ENCODE data around the gene BEAN1.

The BEAN1 gene, protein sequence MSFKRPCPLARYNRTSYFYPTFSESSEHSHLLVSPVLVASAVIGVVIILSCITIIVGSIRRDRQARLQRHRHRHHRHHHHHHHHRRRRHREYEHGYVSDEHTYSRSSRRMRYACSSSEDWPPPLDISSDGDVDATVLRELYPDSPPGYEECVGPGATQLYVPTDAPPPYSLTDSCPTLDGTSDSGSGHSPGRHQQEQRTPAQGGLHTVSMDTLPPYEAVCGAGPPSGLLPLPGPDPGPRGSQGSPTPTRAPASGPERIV

GRCh38 chr16:66427036-66427860, at the start of gene BEAN1:
TSS of gene BEAN1 (plus strand) at chr16:66427295. CDS start at chr16:66437677, 10,382 bp downstream.
- no peak for DNase-seq (ENCODE audit: low read depth in 3 of 3, low spot score in 1 of 3)

- no peak for DNase-seq (ENCODE audit: low read depth in 3 of 3, low spot score in 1 of 3)
These were observed 49.8 kb upstream of the BEAN1 start for GRCh38 chr16:66377324-66377723.

DNA sequence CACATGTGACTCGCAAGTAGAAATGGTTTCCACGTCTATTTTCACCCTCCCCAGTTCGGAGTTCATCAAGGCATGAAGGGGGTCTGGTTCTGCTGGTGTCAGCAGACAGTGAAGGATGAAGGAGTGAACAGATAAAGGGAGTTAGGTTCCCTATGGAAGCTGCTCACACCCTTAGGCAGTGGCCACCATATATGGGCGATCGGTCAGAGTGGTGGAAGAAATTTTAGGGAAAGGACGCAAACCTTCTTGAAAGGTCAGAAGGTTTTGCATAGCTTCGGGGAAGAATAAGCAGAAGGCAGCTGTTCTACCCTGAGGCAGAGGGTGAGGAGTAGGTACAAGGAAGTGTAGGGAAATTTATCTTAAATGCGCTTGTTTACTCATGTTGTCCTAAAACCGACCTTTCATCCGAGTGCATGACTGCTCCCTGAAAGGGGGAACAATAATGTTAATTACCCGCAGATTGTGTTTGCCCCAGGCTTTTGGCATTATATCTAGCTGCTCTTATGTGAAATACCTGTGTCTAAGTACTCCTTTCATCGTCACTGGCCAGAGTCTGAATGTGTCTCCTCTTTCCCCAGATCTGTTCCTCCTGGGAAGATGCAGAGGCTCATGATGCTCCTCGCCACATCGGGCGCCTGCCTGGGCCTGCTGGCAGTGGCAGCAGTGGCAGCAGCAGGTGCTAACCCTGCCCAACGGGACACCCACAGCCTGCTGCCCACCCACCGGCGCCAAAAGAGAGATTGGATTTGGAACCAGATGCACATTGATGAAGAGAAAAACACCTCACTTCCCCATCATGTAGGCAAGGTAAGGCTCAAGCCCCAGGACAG, 48.1 kb upstream of the BEAN1 start:
- DNase-seq (ENCODE audit: low read depth in 3 of 3, low spot score in 1 of 3), result no peak

GRCh38 chr16:66379571-66379941, 47.5 kb upstream of the BEAN1 start:
- no peak for DNase-seq (ENCODE audit: low read depth in 3 of 3, low spot score in 1 of 3)

DNA sequence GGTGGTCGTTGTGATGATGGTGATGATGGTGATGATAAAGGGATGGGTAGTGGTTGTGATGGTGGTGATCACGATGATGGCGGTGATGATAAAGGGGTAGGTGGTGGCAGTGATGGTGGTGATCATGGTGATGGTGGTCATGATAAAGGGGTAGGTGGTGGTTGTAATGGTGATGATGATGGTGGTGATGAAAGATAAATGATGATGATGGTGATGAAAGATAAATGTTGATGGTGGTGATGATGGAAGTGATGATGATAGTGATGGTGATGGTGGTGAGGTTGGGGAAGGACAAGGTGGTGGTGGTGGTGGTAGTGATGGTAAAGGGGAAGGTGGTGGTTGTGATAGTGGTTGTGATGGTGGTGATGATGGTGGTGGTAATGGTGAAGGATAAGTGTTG, 46.7 kb upstream of the BEAN1 start:
- DNase-seq (ENCODE audit: low read depth in 3 of 3, low spot score in 1 of 3), result no peak

DNA sequence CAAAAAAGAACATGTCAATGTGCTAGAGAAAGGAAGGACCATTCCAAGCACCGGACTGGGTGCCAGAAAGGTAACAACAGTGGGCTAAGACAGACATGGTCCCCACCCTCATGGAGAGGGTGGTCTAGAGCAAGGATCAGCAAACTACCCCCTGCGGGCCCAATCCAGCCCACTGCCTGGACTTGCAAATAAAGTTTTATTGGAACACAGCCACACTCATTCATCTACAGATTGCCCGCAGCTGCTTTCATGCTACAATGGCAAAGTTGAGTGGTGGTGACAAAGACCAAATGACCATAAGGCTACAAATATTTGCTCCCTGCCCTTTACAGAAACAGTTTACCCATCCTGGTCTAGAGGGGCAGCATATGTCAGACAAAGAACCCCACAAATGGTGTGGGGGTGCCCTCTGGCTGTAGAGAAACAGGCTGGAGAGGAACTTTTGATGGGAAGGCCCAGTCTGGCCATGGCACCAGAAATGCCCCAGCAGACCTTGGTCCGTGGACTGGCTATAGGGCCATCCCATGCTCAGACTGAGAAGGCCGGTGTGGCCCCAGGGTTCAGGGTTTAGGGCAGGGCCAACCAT, 45.4 kb upstream of the BEAN1 start:
- no peak for DNase-seq (ENCODE audit: low read depth in 3 of 3, low spot score in 1 of 3)

GRCh38 chr16:66382171-66382965, 44.7 kb upstream of the BEAN1 start:
- no peak for DNase-seq (ENCODE audit: low read depth in 3 of 3, low spot score in 1 of 3)

DNA sequence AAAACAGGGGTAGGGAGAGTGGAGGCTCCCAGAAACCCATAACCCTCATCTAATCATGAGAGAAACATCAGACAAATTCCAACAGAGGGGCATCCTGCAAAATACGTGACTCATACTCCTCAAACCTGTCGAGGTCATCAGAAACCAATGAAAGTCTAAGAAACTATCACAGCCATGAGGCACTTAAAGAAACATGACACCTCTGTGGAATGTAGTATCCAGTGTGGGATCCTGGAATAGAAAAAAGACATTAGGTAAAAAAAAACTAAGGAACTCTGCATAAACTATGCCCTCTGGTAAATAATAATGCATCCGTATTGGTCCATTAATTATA, 44.2 kb upstream of the BEAN1 start:
- DNase-seq (ENCODE audit: low read depth in 3 of 3, low spot score in 1 of 3), result no peak

GRCh38 chr16:66383551-66383950, 43.5 kb upstream of the BEAN1 start:
- no peak for DNase-seq (ENCODE audit: low read depth in 3 of 3, low spot score in 1 of 3)

GRCh38 chr16:66385415-66385814, 41.7 kb upstream of the BEAN1 start:
- DNase-seq (ENCODE audit: low read depth in 3 of 3, low spot score in 1 of 3), result no peak

- no peak for DNase-seq (ENCODE audit: low read depth in 3 of 3, low spot score in 1 of 3)
These were observed 40.2 kb upstream of the BEAN1 start for GRCh38 chr16:66386629-66387622.

DNA sequence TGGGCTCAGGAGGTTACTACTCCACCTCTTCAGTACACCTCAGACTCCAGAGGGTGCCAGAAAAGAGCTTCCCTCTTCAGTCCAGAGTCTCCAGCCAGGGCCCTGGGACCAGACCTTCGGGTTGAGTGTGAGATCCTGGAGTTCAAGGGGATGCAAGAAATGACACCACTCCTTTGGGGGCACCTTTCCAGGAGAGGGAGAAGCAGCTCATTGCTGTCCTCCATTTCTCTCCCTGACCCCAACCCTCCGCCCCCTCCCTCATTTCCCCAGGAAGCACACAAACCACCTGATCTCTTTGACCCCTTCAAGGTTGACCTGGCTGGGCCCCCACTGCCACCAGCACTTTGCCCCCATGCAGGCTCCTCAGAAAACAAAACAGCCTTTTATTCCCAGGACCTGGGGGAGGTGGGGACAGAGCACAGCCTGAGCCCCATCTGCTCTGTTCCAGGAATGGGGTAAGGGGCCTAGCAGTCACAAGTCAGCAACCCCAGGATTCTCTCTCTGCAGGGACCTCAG, 39.2 kb upstream of the BEAN1 start:
- DNase-seq (ENCODE audit: low read depth in 3 of 3, low spot score in 1 of 3), result no peak

GRCh38 chr16:66388350-66389139, 38.5 kb upstream of the BEAN1 start:
- no peak for DNase-seq (ENCODE audit: low read depth in 3 of 3, low spot score in 1 of 3)

GRCh38 chr16:66389256-66390176, 37.6 kb upstream of the BEAN1 start:
- no peak for DNase-seq (ENCODE audit: low read depth in 3 of 3, low spot score in 1 of 3)

DNA sequence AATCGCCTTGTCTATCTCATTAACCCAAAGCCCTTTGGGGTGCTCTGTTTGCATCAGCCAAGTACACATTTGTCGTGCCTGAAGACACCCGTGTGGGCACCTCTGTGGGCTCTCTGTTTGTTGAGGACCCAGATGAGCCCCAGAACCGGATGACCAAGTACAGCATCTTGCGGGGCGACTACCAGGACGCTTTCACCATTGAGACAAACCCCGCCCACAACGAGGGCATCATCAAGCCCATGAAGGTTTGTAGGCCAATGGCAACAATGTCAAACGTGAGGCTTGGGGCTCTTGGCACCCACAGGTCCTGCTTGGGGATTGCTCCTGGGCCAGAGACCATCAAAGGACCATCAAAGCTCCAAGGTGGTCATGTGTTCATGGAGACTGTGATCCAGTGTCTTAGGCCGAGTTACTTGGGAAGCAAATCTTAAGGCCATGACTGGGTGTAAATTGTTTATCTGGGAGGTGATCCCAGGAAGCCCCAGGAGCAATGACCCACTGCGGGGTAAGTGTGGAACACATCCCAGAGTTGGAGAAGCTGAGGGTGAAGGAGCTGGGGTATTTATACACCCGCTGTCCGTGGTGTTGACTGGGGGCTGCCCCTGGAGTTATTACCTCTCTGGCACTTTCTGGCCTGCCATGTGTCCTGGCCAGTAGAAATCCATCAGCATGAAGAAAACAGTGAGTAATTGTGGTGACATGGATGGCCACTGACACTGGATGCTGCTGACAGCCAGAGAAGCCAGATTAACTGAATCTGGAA, 36.6 kb upstream of the BEAN1 start:
- no peak for DNase-seq (ENCODE audit: low read depth in 3 of 3, low spot score in 1 of 3)

DNA sequence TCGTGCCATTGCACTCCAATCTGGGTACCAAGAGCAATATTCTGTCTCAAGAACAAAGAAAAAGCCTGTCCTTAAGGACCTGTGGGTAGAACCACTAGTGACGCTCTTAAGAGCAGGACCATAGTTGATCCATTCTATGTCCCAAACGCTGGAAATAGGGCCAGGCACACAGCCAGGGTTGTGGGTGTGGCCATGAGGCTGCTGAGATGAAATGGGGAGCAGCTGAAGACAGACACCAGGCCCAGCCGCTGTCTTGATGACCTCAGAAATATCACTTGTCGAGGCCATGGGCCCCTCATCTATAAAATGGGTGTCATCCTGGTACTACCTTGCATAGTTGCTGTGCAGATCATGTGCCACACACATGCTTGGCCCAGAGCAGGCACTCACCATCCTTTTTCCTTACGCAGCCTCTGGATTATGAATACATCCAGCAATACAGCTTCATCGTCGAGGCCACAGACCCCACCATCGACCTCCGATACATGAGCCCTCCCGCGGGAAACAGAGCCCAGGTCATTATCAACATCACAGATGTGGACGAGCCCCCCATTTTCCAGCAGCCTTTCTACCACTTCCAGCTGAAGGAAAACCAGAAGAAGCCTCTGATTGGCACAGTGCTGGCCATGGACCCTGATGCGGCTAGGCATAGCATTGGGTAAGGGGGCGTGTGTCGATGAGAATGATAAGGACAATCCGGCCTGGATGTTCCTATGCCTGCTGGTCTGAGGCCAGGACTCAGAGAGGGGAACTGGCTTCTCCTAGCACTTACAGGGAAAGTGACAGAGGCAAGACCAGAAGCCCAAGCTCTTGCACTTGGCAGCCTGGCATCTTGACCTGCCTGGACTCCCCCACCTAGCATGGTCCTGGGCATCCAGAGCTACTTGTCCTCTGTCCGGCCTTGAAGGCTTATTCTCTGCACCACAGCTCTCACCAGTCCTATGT, 35.1 kb upstream of the BEAN1 start:
- DNase-seq (ENCODE audit: low read depth in 3 of 3, low spot score in 1 of 3), result no peak

Data from stimulated activated CD4-positive, alpha-beta T cell treated with anti-CD3 and anti-CD28 coated beads, TNF-alpha, amount 100 ng/mL, for 1 hour (primary cell).